Measurements from ENCODE around the gene GADD45B. TPM values are rescaled to one million over a fixed set of nuclear protein-coding genes. Genes with fewer than 3 reads are reported as not detected.
"Not testable (repeated sequence)": the region's sequence is repeated elsewhere in the genome, so short reads cannot be mapped to it uniquely, and the experiment has no call there.

The GADD45B gene
- total RNA-seq, 1 donor from 2014 or later, result 102 TPM

- Mint-ChIP-seq H3K27me3 (no peaks in the 10 kb centered on the region), H3K4me1 (peaks cover 19% of the 10 kb centered on the region), H3K36me3 (ENCODE audit: low read depth) (peaks cover 10% of the 10 kb centered on the region), H3K4me3 (peak overlapping the region; percentile 85), H3K27ac (peak overlapping the region; percentile 79), H3K9me3 (no peaks in the 10 kb centered on the region)
- no peak for DNase-seq
- intact Hi-C loops (cut with micrococcal nuclease), result no loop called here
These were observed 21.5 kb upstream of the GADD45B start for GRCh38 chr19:2454199-2454961.

DNA sequence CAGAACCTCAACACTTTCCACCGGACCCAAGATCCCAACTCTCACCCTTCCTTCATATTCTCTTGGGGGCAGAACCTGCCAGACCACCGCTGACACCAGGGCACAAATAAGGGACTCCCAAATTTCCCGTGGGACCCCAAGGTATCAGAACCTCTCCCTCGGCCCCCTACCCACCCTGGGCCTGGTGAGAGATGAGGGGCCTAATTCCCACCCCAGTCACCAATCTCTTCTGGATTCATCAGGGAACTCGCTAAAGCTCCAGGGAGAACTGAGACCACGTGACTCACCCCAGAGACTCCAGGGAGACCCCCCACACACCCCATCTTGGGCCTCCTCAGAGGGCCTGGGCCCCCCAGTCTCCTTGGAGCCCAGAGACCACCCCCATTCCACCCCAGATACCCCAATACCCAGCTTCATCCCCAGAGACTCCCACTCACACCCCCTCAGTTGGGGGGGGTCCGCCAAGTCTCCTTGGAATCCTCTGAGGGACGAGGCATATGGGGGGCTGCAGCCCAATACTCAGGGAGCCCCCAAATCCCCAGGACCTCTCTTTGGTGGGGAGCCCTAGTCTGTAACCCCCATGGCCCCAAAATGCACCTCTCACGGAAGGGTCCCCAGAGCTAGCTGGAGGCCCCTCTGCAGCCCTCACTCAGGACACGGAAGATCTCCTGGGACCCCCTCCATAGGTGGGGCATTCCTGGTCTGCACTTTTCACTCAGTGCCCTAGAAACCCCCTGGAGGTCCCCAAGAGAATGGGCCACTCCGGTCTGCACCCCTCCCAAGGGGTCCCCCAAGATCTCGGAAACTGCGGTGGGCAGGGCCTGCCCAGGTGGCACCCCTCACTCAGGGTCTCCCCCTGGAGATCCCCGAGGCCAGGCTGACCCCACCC is 20.7 kb upstream of the GADD45B start:
- H3K27me3 Mint-ChIP-seq, result no peaks in the 10 kb centered on the region
- H3K4me1 Mint-ChIP-seq, result peaks cover 21% of the 10 kb centered on the region
- H3K36me3 Mint-ChIP-seq (ENCODE audit: low read depth), result peaks cover 12% of the 10 kb centered on the region
- peak overlapping the region; percentile 85 for H3K4me3 Mint-ChIP-seq
- DNase-seq, result no peak
- intact Hi-C loops (cut with micrococcal nuclease), result no loop called here
- peak overlapping the region; percentile 79 for H3K27ac Mint-ChIP-seq
- no peaks in the 10 kb centered on the region for H3K9me3 Mint-ChIP-seq

- intact Hi-C loops (cut with micrococcal nuclease), result loop anchor here (2.0 kb wide), 1 partner anchor 19 kb away; no protein-coding TSS in a partner anchor
- DNase-seq, result peak; percentile 87
- H3K4me1 Mint-ChIP-seq, result peaks cover 22% of the 10 kb centered on the region
- no peaks in the 10 kb centered on the region for H3K9me3 Mint-ChIP-seq
- no peaks in the 10 kb centered on the region for H3K27me3 Mint-ChIP-seq
- H3K27ac Mint-ChIP-seq, result peak overlapping the region; percentile 90
- peaks cover 11% of the 10 kb centered on the region for H3K36me3 Mint-ChIP-seq (ENCODE audit: low read depth)
- peak overlapping the region; percentile 85 for H3K4me3 Mint-ChIP-seq
These were observed 19.9 kb upstream of the GADD45B start for GRCh38 chr19:2455851-2456570.

GRCh38 chr19:2457394-2458037 is 18.4 kb upstream of the GADD45B start:
- intact Hi-C loops (cut with micrococcal nuclease), result loop anchor here (2.0 kb wide), 1 partner anchor 17 kb away; no protein-coding TSS in a partner anchor
- peaks cover 7% of the 10 kb centered on the region for H3K36me3 Mint-ChIP-seq (ENCODE audit: low read depth)
- H3K4me1 Mint-ChIP-seq, result peaks cover 32% of the 10 kb centered on the region
- DNase-seq, result no peak
- H3K9me3 Mint-ChIP-seq, result no peaks in the 10 kb centered on the region
- H3K27ac Mint-ChIP-seq, result peak overlapping the region; percentile 94
- H3K4me3 Mint-ChIP-seq, result peak overlapping the region; percentile 90
- H3K27me3 Mint-ChIP-seq, result no peaks in the 10 kb centered on the region

- peaks cover 7% of the 10 kb centered on the region for H3K36me3 Mint-ChIP-seq (ENCODE audit: low read depth)
- H3K4me1 Mint-ChIP-seq, result peaks cover 32% of the 10 kb centered on the region
- no peaks in the 10 kb centered on the region for H3K27me3 Mint-ChIP-seq
- H3K9me3 Mint-ChIP-seq, result no peaks in the 10 kb centered on the region
- no peak overlapping the region for H3K4me3 Mint-ChIP-seq
- intact Hi-C loops (cut with micrococcal nuclease), result no loop called here
- no peak overlapping the region for H3K27ac Mint-ChIP-seq
- DNase-seq, result no peak
These were observed 17.9 kb upstream of the GADD45B start for GRCh38 chr19:2458054-2458453.

- H3K27me3 Mint-ChIP-seq; H3K36me3 Mint-ChIP-seq (ENCODE audit: low read depth); H3K27ac Mint-ChIP-seq; DNase-seq; intact Hi-C loops (cut with micrococcal nuclease); H3K4me3 Mint-ChIP-seq; H3K9me3 Mint-ChIP-seq: not testable (repeated sequence)
- peaks cover 35% of the 10 kb centered on the region for H3K4me1 Mint-ChIP-seq
These were observed 17.2 kb upstream of the GADD45B start for GRCh38 chr19:2458776-2459175.

DNA sequence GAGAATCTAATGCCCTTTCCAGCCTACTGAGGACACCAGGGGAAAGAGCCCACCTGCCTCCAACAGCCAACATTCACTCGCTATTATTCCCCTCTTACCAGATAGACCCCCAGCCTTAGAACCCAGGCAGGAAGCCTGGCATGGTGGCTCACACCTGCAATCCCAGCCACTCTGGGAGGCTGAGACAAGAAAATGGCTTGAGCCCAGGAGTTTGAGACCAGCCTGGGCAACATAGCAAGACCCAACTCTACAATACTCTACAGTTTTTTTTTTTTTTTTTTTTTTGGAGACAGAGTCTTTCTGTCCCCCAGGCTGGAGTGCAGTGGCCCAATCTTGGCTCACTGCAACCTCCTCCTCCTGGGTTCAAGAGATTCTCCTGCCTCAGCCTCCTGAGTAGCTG is 15.7 kb upstream of the GADD45B start:
- Mint-ChIP-seq H3K27ac (no peak overlapping the region), H3K36me3 (ENCODE audit: low read depth) (peaks cover 4% of the 10 kb centered on the region), H3K4me3 (no peak overlapping the region), H3K27me3 (no peaks in the 10 kb centered on the region), H3K9me3 (no peaks in the 10 kb centered on the region), H3K4me1 (peaks cover 25% of the 10 kb centered on the region)
- intact Hi-C loops (cut with micrococcal nuclease), result no loop called here
- no peak for DNase-seq

- peak overlapping the region; percentile 97 for H3K4me3 Mint-ChIP-seq
- DNase-seq, result peak; percentile 94
- peaks cover 4% of the 10 kb centered on the region for H3K36me3 Mint-ChIP-seq (ENCODE audit: low read depth)
- intact Hi-C loops (cut with micrococcal nuclease), result no loop called here
- H3K9me3 Mint-ChIP-seq, result no peaks in the 10 kb centered on the region
- peak overlapping the region; percentile 95 for H3K27ac Mint-ChIP-seq
- peaks cover 22% of the 10 kb centered on the region for H3K4me1 Mint-ChIP-seq
- no peaks in the 10 kb centered on the region for H3K27me3 Mint-ChIP-seq
These were observed 13.9 kb upstream of the GADD45B start for GRCh38 chr19:2461751-2462634.

DNA sequence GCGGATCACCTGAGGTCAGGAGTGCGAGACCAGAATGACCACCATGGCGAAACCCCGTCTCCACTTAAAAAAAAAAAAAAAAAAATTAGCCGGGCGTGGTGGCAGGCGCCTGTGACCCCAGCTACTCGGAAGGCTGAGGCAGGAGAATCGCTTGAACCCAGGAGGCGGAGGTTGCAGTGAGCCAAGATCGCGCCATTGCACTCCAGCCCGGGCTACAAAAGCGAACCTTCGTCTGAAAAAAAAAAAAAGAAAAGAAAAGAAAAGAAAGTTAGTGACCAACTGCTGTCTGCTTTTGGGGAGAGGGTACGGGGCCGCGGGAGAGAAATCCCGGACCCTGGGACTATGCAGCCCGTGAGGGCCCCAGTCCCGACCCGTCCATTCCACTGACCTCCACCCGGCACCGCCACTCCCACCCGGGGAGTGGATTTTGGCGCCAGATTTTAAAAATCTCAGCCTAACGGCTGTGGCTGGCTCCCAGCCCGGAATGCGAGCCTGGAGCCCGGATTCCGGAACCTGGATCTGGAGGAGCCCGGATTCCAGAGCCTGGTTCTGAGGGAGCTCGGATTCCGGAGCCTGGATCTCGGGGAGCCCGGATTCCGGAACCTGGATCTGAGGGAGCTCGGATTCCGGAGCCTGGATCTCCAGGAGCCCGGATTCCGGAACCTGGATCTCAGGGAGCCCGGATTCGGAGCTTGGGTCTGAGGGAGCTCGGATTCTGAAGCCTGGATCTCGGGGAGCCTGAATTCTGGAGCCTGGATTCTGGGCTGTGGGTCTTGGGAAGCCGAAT is 13.1 kb upstream of the GADD45B start:
- Mint-ChIP-seq H3K36me3 (ENCODE audit: low read depth) (peaks cover 4% of the 10 kb centered on the region), H3K4me1 (peaks cover 18% of the 10 kb centered on the region), H3K27me3 (no peaks in the 10 kb centered on the region), H3K9me3 (no peaks in the 10 kb centered on the region), H3K27ac (no peak overlapping the region), H3K4me3 (peak overlapping the region; percentile 97)
- intact Hi-C loops (cut with micrococcal nuclease), result no loop called here
- DNase-seq, result no peak

DNA sequence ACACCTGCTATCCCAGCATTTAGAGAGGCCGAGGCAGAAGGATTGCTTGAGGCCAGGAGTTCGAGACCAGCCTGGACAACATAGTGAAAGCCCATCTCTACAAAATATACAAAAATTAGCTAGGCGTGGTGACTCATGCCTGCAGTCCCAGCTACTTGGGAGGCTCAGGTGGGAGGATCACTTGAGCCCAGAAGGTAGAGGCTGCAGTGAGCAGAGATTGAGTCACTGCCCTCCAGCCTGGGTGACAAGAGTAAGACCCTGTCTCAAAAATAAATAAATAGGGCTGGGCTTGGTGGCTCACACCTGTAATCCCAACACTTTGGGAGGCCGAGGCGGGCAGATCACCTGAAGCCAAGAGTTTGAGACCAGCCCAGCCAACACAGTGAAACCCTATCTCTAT is 12.2 kb upstream of the GADD45B start:
- H3K4me1 Mint-ChIP-seq, result peaks cover 18% of the 10 kb centered on the region
- intact Hi-C loops (cut with micrococcal nuclease); H3K9me3 Mint-ChIP-seq; H3K36me3 Mint-ChIP-seq (ENCODE audit: low read depth); H3K27me3 Mint-ChIP-seq; DNase-seq; H3K27ac Mint-ChIP-seq: not testable (repeated sequence)
- peak overlapping the region; percentile 12 for H3K4me3 Mint-ChIP-seq

- no peak overlapping the region for H3K27ac Mint-ChIP-seq
- intact Hi-C loops (cut with micrococcal nuclease), result no loop called here
- H3K27me3 Mint-ChIP-seq, result no peaks in the 10 kb centered on the region
- DNase-seq, result peak; percentile 53
- peaks cover 4% of the 10 kb centered on the region for H3K36me3 Mint-ChIP-seq (ENCODE audit: low read depth)
- H3K9me3 Mint-ChIP-seq, result no peaks in the 10 kb centered on the region
- peaks cover 24% of the 10 kb centered on the region for H3K4me1 Mint-ChIP-seq
- H3K4me3 Mint-ChIP-seq, result no peak overlapping the region
These were observed 11.5 kb upstream of the GADD45B start for GRCh38 chr19:2464389-2464788.

DNA sequence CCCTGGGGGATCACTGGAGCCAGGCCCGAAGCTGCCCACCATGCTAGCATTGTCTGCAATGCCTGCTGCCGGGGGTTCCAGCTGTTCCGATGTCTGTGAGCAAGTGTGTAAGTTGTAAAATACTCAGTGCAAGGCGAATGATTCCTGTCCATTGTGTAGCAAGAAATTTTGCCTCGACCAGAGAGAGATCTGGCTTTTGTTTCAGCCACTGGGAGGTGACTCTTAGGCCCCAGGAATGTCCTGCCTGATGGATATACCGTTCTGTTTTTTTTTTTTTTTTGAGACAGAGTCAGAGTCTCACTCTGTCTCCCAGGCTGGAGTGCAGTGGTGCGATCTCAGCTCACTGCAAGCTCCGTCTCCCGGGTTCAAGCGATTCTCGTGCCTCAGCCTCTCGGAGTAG is 7.3 kb upstream of the GADD45B start:
- Mint-ChIP-seq H3K4me1 (peaks cover 10% of the 10 kb centered on the region), H3K27me3 (peaks cover 2% of the 10 kb centered on the region), H3K4me3 (no peak overlapping the region), H3K9me3 (no peaks in the 10 kb centered on the region), H3K27ac (no peak overlapping the region), H3K36me3 (ENCODE audit: low read depth) (no peaks in the 10 kb centered on the region)
- DNase-seq, result no peak
- intact Hi-C loops (cut with micrococcal nuclease), result no loop called here
